DND-41 (cell line): ENCODE measurements around the gene KCNJ6.

Source experiments
- ATAC-seq: fragments of 200-7000 bp; cut with Tn5 transposase; 3 replicates; pipeline ENCODE4 v1.9.1; 2021; ENCODE audit warnings: low read depth; ENCODE audit not compliant: insufficient read depth
- DNase-seq: peaks from one replicate; pipeline ENCODE4 v3.0.0-alpha.2; 2020
- H2AFZ ChIP-seq: 2 replicates; pipeline ENCODE4 v1.6.0; 2012; ENCODE audit warnings: low read depth, low read length
- H3K27ac ChIP-seq: 2 replicates; pipeline ENCODE4 v1.5.1; 2012; ENCODE audit warnings: low read length, inconsistent platforms
- H3K27me3 ChIP-seq: fragments of 200-600 bp; sonication (generic); 2 replicates; pipeline ENCODE4 v1.6.0; 2012; ENCODE audit warnings: low read length, mild to moderate bottlenecking, inconsistent platforms; ENCODE audit not compliant: insufficient read depth, poor library complexity
- H3K36me3 ChIP-seq: 2 replicates; pipeline ENCODE4 v1.5.1; 2012; ENCODE audit warnings: low read length, inconsistent platforms; ENCODE audit not compliant: insufficient read depth
- H3K4me1 ChIP-seq: 2 replicates; pipeline ENCODE4 v1.5.1; 2012; ENCODE audit warnings: mild to moderate bottlenecking, low read length; ENCODE audit not compliant: insufficient read depth
- H3K4me2 ChIP-seq: 2 replicates; pipeline ENCODE4 v1.6.0; 2012; ENCODE audit warnings: mild to moderate bottlenecking, moderate library complexity, low read length, inconsistent platforms; ENCODE audit not compliant: insufficient read depth
- H3K4me3 ChIP-seq, 2 experiments: fragments of 200-600 bp in 1 of 2; shearing (Covaris generic) in 1 of 2; 2 replicates each; pipeline ENCODE4 v1.5.1; 2012 to 2016; ENCODE audit warnings: inconsistent platforms in 2 of 2, low read length in 2 of 2, mild to moderate bottlenecking in 2 of 2, low read depth in 1 of 2, moderate library complexity in 1 of 2
- H3K79me2 ChIP-seq: 2 replicates; pipeline ENCODE4 v1.6.0; 2012; ENCODE audit warnings: low read length, inconsistent platforms; ENCODE audit not compliant: insufficient read depth
- H3K9ac ChIP-seq: 2 replicates; pipeline ENCODE4 v1.6.0; 2012; ENCODE audit warnings: low read depth, mild to moderate bottlenecking, inconsistent platforms, low read length, moderate library complexity
- H3K9me3 ChIP-seq: 2 replicates; pipeline ENCODE4 v1.5.1; 2012; ENCODE audit warnings: low read length, moderate library complexity, mild to moderate bottlenecking, inconsistent platforms; ENCODE audit not compliant: insufficient read depth, severe bottlenecking
- H4K20me1 ChIP-seq: 2 replicates; pipeline ENCODE4 v1.6.0; 2012; ENCODE audit warnings: low read length; ENCODE audit not compliant: insufficient read depth
- EZH2 ChIP-seq: IDR thresholded peaks from 3 replicates; pipeline ENCODE4 v1.6.1; 2012; ENCODE audit warnings: borderline replicate concordance, low read depth, mild to moderate bottlenecking, moderate library complexity, low read length, inconsistent platforms; ENCODE audit not compliant: severe bottlenecking
- TF ChIP-seq, protein P1 (sequence below): IDR thresholded peaks from 2 replicates; pipeline ENCODE4 v1.5.1; 2012; ENCODE audit warnings: borderline replicate concordance, low read length, moderate library complexity, mild to moderate bottlenecking; ENCODE audit not compliant: poor library complexity, severe bottlenecking; ENCODE audit errors: extremely low read depth

Gene KCNJ6

DNA sequence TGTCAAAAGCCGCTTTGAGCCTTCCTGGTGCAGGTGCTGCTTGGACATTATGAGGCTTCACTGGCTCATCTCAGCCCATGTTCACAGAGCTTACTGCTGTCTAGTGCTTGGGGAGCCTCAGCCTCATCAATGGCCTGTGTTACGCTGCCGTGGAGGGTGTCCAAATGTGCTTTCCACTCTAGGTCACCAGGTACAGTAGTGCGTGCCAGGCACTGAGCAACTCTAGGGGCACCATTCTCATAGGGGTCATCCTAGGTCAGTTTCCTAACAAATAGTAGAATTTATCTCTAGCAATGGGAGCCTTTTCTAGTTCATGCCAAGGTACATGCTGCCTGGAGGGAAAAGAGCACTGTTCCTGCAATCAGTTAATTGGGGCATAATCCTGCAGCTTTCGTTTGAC lies 355.9 kb downstream of the KCNJ6 start:
- no peaks in the 10 kb centered on the region for H3K36me3 ChIP-seq
- DNase-seq = no peak
- H3K27ac ChIP-seq = no peak overlapping the region
- peaks cover 5% of the 10 kb centered on the region for H3K27me3 ChIP-seq
- TF ChIP-seq EZH2 = no peak
- TF ChIP-seq, protein P1, sequence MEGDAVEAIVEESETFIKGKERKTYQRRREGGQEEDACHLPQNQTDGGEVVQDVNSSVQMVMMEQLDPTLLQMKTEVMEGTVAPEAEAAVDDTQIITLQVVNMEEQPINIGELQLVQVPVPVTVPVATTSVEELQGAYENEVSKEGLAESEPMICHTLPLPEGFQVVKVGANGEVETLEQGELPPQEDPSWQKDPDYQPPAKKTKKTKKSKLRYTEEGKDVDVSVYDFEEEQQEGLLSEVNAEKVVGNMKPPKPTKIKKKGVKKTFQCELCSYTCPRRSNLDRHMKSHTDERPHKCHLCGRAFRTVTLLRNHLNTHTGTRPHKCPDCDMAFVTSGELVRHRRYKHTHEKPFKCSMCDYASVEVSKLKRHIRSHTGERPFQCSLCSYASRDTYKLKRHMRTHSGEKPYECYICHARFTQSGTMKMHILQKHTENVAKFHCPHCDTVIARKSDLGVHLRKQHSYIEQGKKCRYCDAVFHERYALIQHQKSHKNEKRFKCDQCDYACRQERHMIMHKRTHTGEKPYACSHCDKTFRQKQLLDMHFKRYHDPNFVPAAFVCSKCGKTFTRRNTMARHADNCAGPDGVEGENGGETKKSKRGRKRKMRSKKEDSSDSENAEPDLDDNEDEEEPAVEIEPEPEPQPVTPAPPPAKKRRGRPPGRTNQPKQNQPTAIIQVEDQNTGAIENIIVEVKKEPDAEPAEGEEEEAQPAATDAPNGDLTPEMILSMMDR = no peak
- no peak overlapping the region for H2AFZ ChIP-seq
- no peak overlapping the region for H3K9ac ChIP-seq
- H4K20me1 ChIP-seq = no peaks in the 10 kb centered on the region
- H3K4me3 ChIP-seq = no peak overlapping the region
- no peaks in the 10 kb centered on the region; the same call in 1 of the 2 replicates for H3K79me2 ChIP-seq
- H3K4me2 ChIP-seq = no peak overlapping the region
- no peaks in the 10 kb centered on the region for H3K9me3 ChIP-seq
- no peak for ATAC-seq
- H3K4me1 ChIP-seq = peaks cover 28% of the 10 kb centered on the region

DNA sequence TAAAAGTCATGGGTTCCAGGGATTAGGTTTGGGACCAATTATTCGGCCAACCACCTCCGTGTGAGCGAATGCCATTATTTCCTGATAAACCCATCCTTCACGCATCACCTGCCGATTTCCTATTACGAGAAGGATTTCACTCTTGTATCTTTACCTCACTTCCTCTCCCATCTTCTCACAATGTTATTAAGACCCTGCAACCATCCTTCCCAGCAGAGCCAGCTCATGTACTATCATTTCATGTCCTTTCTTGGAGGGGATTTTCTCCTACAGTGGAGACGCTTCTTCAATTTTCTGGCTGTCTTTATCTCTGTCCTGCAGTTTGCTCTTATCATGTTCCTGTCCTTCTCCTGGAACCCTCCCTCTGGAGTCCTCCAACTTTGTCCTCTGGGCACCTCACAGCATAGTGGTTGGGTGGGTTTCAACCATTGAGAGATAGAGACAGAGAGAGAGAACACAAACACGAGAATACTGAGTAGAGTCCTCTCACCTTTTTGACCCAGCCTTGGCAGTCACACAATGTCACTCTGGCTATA lies 357.5 kb downstream of the KCNJ6 start:
- H4K20me1 ChIP-seq = no peaks in the 10 kb centered on the region
- no peaks in the 10 kb centered on the region for H3K36me3 ChIP-seq
- H3K4me1 ChIP-seq = peaks cover 14% of the 10 kb centered on the region
- no peak for DNase-seq
- TF ChIP-seq EZH2 = no peak
- TF ChIP-seq, protein P1 = no peak
- no peak overlapping the region for H2AFZ ChIP-seq
- no peak overlapping the region for H3K9ac ChIP-seq
- H3K4me3 ChIP-seq = no peak overlapping the region
- H3K27ac ChIP-seq = no peak overlapping the region
- peaks cover 5% of the 10 kb centered on the region for H3K27me3 ChIP-seq
- no peak for ATAC-seq
- no peak overlapping the region for H3K4me2 ChIP-seq
- H3K9me3 ChIP-seq = no peaks in the 10 kb centered on the region
- H3K79me2 ChIP-seq = no peaks in the 10 kb centered on the region; the same call in 1 of the 2 replicates
